ENCODE measurements around the gene LLGL2.

DNA sequence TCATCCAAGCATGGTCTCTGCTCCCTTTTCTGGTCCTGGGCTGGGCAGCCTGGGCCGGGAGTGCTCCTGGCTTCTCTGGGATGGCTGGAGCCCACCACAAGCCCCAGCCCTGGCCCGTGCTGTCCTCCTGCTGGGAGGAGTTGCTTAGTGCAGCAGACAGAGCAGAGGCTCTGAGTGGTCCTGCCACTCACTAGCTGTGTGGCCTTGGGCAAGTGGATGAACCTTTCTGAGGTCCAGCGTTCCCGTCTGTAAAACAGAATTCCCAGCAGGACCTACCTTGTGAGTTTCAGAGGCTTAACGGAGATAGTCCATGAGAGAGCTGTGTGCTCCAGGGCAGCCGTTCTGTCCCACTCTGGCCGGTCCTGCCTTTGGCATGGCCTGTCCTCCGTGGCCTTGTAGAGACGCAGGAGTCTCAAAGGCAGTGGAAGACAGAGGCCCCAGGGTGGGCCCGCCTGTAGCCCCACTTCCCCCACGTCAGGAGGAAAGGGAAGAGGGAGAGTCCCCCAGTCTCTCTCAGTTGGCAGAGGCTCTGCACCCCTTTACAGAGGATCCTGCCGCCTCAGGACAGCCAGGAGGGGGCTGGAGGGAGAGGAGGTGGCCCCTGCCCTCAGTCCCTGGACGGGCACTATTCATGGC is 69.9 kb downstream of the LLGL2 start:
- TF ChIP-seq, protein P1, sequence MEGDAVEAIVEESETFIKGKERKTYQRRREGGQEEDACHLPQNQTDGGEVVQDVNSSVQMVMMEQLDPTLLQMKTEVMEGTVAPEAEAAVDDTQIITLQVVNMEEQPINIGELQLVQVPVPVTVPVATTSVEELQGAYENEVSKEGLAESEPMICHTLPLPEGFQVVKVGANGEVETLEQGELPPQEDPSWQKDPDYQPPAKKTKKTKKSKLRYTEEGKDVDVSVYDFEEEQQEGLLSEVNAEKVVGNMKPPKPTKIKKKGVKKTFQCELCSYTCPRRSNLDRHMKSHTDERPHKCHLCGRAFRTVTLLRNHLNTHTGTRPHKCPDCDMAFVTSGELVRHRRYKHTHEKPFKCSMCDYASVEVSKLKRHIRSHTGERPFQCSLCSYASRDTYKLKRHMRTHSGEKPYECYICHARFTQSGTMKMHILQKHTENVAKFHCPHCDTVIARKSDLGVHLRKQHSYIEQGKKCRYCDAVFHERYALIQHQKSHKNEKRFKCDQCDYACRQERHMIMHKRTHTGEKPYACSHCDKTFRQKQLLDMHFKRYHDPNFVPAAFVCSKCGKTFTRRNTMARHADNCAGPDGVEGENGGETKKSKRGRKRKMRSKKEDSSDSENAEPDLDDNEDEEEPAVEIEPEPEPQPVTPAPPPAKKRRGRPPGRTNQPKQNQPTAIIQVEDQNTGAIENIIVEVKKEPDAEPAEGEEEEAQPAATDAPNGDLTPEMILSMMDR (IDR thresholded peaks at IDR 0.05), result no peak
- TF ChIP-seq POLR2A (IDR thresholded peaks at IDR 0.05), result no peak
- no peak for TF ChIP-seq POLR2AphosphoS5 (IDR thresholded peaks at IDR 0.05)
- no peak for TF ChIP-seq EP300 (IDR thresholded peaks at IDR 0.05)

All from upper lobe of left lung (tissue), 4 donors.